Stimulated activated CD4-positive, alpha-beta T cell treated with anti-CD3 and anti-CD28 coated beads, Interleukin-2, amount 100 ng/mL, for 48 hours (primary cell): ENCODE data around the gene RPL28.
A peak's percentile ranks its signal among the peaks of the same experiment; 100 is the strongest.

Experiments used
- DNase-seq, 2 donors: peaks; one replicate each; pipeline ENCODE4 v3.0.0-alpha.2; 2020

Gene RPL28

DNA sequence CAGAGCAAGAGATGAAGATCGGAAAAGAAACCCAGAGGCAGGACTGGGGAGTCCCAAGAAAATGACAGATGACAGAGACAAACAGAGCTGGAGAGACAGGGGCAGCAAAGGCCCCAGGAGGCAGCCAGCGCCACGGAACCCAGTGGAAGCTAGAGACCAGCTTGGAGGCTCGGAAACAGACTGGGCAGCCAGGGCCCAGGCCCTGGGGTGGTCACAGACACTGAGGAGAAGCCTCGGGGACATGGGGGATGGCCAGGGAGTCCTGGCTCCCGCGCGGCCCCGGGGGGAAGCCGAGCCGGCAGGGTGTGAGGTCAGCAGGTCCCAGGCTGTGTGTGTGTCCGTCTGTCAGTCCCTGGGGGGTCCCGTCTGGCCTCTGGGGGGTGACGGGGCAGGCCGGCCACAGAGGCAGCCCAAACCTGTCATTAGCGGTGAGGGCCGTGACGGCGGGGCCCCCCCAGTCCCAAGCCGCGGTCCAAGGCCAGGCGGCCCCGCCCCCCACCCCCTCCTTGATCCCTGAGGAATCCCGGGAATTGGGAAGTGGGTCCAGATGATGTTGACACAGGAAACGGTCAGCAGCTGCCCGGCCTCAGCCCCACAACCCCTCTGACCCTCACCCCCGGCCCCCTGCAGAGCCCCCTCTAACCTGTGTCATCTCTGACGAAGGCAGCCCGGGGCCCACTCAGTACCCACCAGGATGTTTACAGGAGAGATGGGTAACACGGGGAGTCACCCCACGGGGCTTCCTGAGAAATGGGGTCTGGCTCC lies 11.6 kb upstream of the RPL28 start:
- DNase-seq = no peak

DNA sequence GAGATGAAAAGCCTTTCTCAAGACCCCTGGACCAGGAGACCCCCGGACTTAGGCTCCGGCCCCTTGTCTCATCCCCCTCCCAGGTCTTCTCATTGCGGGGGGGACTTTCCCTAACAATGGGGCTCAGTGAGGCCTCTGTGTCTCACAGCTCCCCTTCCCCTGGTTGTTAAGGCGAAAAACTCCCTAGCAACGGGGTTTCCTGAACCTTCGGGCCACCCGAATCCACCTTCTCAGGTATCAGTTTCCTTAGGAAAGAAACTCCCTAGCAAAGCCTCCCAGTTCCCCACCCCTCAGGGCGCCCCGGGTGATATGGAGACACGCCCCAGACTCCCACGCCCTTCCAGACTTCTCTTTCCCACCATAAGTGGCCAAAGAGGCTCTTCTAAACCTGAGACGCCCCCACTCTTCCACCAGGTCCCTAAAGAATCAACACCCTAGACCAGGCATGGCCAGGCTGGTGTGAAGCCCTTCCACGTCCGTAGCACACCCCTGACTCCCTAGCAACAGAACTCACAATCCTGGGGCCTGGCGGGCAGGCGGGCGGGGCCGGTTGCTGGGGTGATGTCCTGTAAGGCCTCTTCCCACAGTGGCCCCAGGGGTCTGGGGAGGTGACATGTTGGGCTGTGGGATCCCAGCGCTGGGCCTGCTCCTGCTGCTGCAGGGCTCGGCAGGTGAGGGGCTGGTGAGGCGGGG lies 9.3 kb upstream of the RPL28 start, which contains the start of gene TMEM190:
Gene TMEM190 (plus strand): TSS at position 586 of the 693 bp plus-strand sequence. CDS start 28 bp downstream, at position 614.
- no peak for DNase-seq

GRCh38 chr19:55377356-55378131 lies 8.2 kb upstream of the RPL28 start:
- no peak for DNase-seq

- no peak for DNase-seq
Measured at GRCh38 chr19:55379174-55379573, 6.6 kb upstream of the RPL28 start.

DNA sequence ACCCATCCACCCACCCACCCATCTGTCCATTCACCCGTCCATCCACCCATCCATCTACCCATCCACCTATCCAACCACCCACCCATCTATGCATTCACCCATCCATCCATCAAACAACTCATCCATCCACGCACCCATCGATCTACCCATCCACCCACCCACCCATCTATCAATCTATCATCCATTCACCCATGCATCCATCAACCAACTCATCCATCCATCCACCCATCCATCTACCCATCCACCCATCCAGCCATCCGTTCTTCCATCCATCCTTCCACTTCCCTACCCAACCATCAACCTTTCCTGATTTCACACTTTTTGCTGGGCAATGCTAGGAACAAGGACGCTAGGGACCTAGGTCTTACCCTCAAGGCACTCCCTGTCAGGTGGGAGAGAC lies 3.7 kb upstream of the RPL28 start:
- DNase-seq = no peak

DNA sequence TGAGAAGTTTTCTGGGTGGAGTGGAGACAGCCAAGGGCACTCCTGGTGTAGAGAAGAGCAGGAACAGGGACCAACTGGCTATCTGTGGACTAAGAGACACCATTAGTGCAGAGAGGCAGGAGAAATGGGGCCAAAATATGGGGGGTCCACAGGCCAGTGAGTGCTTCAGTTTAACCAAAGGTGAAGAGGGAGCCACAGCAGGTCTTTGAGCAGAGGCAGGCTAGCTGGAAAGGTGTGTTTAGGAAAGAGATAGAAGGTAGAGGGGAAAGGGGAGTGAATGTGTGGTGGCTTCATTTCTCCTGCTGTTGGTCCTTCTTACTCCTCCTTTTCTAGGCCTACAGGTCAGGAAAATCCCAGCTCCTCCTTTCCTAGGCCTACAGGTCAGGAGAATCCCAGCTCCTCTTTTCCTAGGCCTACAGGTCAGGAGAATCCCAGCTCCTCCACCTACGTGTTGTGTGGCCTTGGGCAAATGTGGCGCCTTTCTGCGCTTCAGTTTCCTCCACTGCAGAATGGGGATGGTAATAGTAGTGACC lies 3.1 kb upstream of the RPL28 start:
- no peak for DNase-seq

DNA sequence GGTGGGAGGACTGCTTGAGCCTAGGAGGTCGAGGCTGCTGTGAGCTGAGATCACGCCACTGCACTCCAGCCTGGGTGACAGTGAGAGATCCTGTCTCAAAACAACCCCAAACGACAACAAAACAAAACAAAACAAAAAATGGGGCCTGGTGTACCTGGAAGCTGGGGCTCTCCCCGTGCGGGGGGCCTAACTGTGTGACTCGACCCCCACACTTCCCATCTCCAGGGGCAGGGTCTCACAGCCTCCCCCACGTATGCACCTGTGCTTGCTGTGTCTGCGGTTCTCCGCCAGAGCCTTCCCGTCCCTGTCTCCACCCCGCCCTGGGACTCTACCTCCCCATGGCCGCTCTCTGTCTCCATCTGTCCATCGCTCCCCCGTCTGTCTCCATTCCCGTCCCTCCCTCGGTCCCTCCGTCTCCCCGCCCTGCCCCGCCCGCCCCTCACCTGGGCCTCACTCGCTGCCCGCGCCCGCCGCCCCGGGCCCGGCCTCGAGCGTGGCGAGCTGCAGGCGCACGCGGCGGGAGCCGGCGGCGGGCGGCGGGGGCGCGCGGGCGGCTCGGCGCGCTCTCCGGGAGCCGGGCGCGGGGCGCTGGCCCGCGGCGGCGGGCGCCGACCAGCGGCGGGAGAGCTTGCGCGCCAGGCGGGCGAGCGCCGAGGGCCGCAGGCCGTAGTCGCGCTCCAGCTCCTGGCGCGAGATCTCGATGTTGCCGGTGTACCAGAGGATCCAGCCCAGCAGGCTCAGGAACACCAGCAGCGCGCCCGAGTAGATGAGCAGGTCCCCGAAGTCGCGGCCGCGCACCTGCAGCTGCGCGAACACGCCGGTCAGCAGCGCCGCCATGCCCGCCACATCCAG lies 2.2 kb upstream of the RPL28 start:
- peak; percentile 36 to 41 for DNase-seq

DNA sequence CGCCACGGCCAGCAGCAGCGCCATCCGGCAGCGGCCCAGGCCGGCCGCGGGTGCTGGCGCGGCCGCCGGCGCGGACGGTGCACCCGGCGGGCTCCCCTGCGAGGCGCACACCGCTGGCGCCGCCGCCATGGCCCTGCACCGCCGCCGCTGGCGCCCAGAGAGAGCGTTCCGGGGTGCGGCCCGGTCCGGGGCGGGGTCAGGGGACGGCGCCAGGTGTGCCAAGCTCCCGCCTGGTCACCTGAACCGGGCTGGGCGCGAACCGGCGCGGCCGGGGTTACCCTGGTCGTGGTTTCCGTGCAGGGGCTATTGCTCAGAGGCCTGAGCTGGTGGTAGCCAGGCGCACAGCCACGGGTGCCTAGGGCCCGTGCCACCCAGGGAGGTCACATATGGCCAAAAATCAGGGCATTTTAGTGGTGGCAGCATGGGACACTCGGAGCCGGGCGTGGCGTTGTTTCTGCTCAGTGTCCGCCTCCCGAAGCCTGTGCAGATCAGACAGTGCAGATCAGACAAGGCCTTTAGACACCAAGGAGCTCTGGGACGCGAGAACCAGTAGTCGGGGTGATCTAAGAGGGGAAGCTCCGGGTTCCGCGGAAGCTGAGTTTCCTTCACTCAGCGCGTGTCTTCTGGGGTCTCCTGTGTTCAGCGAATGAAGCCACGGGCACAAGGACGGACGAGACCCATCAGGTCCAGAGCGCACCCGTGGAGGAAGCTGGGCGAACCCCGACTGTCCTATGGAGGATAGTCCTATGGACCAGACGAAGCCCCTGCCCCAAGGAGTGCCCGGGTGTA lies 1.4 kb upstream of the RPL28 start, which contains the start of gene TMEM238:
Gene TMEM238 (minus strand): TSS at position 162 of the 789 bp plus-strand sequence. CDS start 33 bp downstream, at position 129.
- DNase-seq = peak in 1 of 2 donors; percentile 47

GRCh38 chr19:55384920-55385723 lies 610 bp upstream of the RPL28 start:
- DNase-seq = peak; percentile 94 to 95

DNA sequence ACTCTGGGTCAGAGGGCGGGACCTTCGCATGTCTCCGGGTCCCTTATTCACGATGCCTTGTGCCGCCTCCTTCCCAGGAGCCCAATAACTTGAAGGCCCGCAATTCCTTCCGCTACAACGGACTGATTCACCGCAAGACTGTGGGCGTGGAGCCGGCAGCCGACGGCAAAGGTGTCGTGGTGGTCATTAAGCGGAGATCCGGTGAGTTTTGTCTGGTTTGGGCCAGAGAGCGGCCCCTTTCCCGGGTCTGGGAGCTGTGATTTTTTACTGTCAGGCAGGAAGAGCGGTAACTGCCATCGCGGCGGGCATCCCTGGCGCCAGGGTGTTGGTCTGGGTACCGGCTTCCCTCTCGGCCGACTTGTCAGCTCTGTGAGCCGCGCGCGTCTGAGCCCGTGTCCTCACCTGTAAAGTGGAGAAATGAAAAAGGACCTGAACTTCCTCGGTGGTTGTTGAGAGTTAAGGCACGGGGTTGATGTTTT lies 800 bp downstream of the RPL28 start:
- no peak for DNase-seq

- DNase-seq = no peak
Measured at GRCh38 chr19:55387736-55388497, 2.2 kb downstream of the RPL28 start.

- no peak for DNase-seq
Measured at GRCh38 chr19:55389386-55390317, 3.9 kb downstream of the RPL28 start.

- DNase-seq = no peak
Measured at GRCh38 chr19:55390461-55390880, 4.7 kb downstream of the RPL28 start.

- no peak for DNase-seq
Measured at GRCh38 chr19:55391191-55391670, 5.5 kb downstream of the RPL28 start.

DNA sequence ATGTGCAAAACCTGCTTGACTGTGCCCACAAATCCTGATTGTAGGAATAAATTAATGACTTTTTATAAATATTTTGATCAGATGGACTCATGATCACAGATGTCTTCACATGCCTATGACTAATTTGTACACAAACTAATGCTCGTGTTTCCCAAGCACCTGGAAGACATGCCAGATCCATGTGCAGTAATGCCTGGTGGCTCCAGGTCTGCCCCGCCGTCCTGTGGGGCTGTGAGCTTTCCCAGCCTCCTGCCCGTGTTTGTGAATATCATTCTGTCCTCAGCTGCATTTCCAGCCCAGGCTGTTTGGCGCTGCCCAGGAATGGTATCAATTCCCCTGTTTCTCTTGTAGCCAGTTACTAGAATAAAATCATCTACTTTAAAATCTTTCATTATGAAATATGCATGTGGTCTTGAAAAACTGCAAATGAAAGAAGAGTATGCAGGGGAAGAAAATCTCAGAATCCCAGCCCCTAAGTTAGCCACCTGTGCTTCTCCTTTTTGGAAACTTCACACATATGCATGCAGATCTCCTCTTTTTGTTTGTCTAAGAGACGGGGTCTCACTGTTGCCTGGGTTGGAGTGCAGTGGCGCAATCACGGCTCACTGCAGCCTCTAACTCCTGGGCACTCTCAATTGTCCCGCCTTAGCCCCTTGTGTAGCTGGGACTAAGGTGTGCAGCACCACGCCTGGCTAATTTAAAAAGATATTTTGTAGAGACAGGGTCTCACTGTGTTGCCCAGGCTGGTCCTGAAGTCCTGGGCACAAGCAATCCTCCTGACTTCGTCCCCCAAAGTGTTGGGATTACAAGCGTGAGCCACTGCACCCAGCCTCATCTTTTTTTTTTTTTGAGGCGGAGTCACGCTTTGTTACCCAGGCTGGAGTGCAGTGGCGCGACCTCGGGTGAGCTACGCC lies 6.2 kb downstream of the RPL28 start:
- DNase-seq = no peak

GRCh38 chr19:55392820-55393761 lies 7.4 kb downstream of the RPL28 start:
- no peak for DNase-seq
